Trophoblast cell (in vitro differentiated cells and primary cell): ENCODE measurements around the gene MYO1E.
A peak's percentile ranks its signal among the peaks of the same experiment; 100 is the strongest.

Experiments
- DNase-seq, 2 donors: peaks; one replicate each; pipeline ENCODE4 v3.0.0-alpha.2; 2016
- H2AFZ ChIP-seq: 2 replicates; pipeline ENCODE4 v1.6.1; 2013; ENCODE audit warnings: low read length, moderate library complexity, mild to moderate bottlenecking; ENCODE audit not compliant: insufficient read depth, poor library complexity
- H2AK5ac ChIP-seq: 2 replicates; pipeline ENCODE4 v1.6.1; 2013; ENCODE audit warnings: mild to moderate bottlenecking, low read length
- H2BK120ac ChIP-seq: 2 replicates; pipeline ENCODE4 v1.6.1; 2013; ENCODE audit warnings: low read length, mild to moderate bottlenecking, moderate library complexity; ENCODE audit not compliant: insufficient read depth, poor library complexity
- H2BK12ac ChIP-seq: 2 replicates; pipeline ENCODE4 v1.6.1; 2013; ENCODE audit warnings: mild to moderate bottlenecking, low read length, moderate library complexity
- H2BK5ac ChIP-seq: 2 replicates; pipeline ENCODE4 v1.6.1; 2013; ENCODE audit warnings: low read length, low read depth, moderate library complexity, mild to moderate bottlenecking; ENCODE audit not compliant: poor library complexity
- H3K14ac ChIP-seq: 2 replicates; pipeline ENCODE4 v1.6.1; 2013; ENCODE audit warnings: mild to moderate bottlenecking, low read length
- H3K18ac ChIP-seq: 2 replicates; pipeline ENCODE4 v1.6.1; 2013; ENCODE audit warnings: mild to moderate bottlenecking, low read length
- H3K23ac ChIP-seq: 2 replicates; pipeline ENCODE4 v1.6.1; 2013; ENCODE audit warnings: low read length
- H3K27ac ChIP-seq: 2 replicates; pipeline ENCODE4 v1.5.1; 2013; ENCODE audit warnings: low read depth, mild to moderate bottlenecking, inconsistent platforms, low read length, moderate library complexity
- H3K27me3 ChIP-seq: 2 replicates; pipeline ENCODE4 v1.6.1; 2013; ENCODE audit warnings: inconsistent platforms, mild to moderate bottlenecking, low read length, moderate library complexity; ENCODE audit not compliant: insufficient read depth
- H3K36me3 ChIP-seq, 2 experiments: 1 replicate in 1 of 2; 2 replicates in 1 of 2; pipeline ENCODE4 v1.6.1; 2013; ENCODE audit warnings: low read length in 2 of 2, mild to moderate bottlenecking in 2 of 2, moderate library complexity in 1 of 2; ENCODE audit not compliant: insufficient read depth in 2 of 2, control insufficient read depth in 1 of 2
- H3K4ac ChIP-seq: 2 replicates; pipeline ENCODE4 v1.6.1; 2013; ENCODE audit warnings: low read depth, mild to moderate bottlenecking, low read length, moderate library complexity
- H3K4me1 ChIP-seq, 2 experiments: 1 replicate in 1 of 2; 2 replicates in 1 of 2; pipeline ENCODE4 v1.6.1; 2013; ENCODE audit warnings: low read length in 2 of 2, mild to moderate bottlenecking in 2 of 2, moderate library complexity in 1 of 2; ENCODE audit not compliant: insufficient read depth in 2 of 2, control insufficient read depth in 1 of 2
- H3K4me2 ChIP-seq: 2 replicates; pipeline ENCODE4 v1.6.1; 2013; ENCODE audit warnings: inconsistent platforms, mild to moderate bottlenecking, low read length, moderate library complexity
- H3K4me3 ChIP-seq: 2 replicates; pipeline ENCODE4 v1.5.1; 2013; ENCODE audit warnings: mild to moderate bottlenecking, low read depth, low read length, inconsistent platforms
- H3K79me1 ChIP-seq: one replicate; pipeline ENCODE4 v1.6.1; 2013; ENCODE audit warnings: low read length
- H3K79me2 ChIP-seq: 2 replicates; pipeline ENCODE4 v1.6.1; 2013; ENCODE audit warnings: low read length, mild to moderate bottlenecking; ENCODE audit not compliant: control insufficient read depth, insufficient read depth, poor library complexity
- H3K9ac ChIP-seq: 2 replicates; pipeline ENCODE4 v1.6.1; 2013; ENCODE audit warnings: mild to moderate bottlenecking, low read length
- H3K9me3 ChIP-seq: 2 replicates; pipeline ENCODE4 v1.6.1; 2013; ENCODE audit warnings: low read depth, mild to moderate bottlenecking, control low read depth, inconsistent platforms, low read length; ENCODE audit not compliant: insufficient read depth
- H4K12ac ChIP-seq: 2 replicates; pipeline ENCODE4 v1.6.1; 2013; ENCODE audit warnings: low read depth, mild to moderate bottlenecking, low read length, moderate library complexity
- H4K8ac ChIP-seq: 2 replicates; pipeline ENCODE4 v1.6.1; 2013; ENCODE audit warnings: low read depth, mild to moderate bottlenecking, low read length, moderate library complexity
- H4K91ac ChIP-seq: one replicate; pipeline ENCODE4 v1.6.1; 2013; ENCODE audit warnings: low read depth, mild to moderate bottlenecking, low read length, moderate library complexity
- WGBS: extraction: QIAGEN DNeasy Blood & Tissue Kit; methylation state at CpG from one replicate; pipeline ENCODE4 v1.1.7; 2013; ENCODE audit warnings: missing lambda C conversion rate; ENCODE audit not compliant: insufficient read length, insufficient coverage; ENCODE audit errors: extremely low coverage; 5-methylcytosine and 5-hydroxymethylcytosine counted together

The MYO1E gene

DNA sequence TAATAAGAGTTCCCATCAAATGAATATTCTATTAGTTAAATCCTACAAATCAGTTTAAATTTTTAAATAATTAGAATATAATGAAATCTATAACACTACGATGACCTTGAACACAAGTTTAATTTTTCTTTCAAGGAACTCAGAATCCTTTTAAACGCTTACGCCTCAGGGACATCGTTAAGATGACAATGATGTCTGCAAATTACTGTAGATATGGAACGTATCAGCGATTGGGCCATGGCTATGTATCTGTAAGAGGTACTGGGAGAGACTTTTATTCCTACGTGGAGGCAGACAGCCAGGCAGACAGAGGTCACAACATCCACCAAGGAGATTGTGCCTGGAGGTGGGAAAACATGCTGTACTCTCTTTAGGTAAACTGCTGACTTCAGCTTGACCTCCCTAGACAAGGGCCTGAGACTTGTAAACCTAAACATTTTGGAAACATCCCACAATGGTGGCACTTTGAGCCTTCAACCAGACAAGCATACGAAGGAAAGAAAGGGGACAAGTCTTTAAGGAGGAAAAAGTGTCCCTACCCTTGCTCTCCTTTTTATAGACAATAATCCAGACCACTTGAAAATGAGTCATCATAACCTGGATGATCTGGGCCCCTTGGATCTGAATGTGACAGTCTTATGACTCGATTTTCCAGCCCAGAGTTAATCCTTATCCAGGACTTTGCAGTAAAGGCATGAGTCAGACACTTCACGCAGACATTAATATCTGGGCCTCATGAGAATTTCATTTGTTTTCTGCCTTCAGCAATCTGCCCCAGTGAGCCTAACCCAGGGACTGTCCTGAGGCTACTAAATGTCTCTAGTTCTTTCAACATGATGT, 172.8 kb downstream of the MYO1E start:
- Histone ChIP-seq H4K91ac (no peak overlapping the region), H2BK120ac (no peak overlapping the region), H2AFZ (no peak overlapping the region), H3K18ac (no peak overlapping the region), H3K36me3 (peaks cover 13 to 21% of the 10 kb centered on the region in 2 experiments), H3K9ac (no peak overlapping the region), H3K79me2 (no peaks in the 10 kb centered on the region), H2BK12ac (no peak overlapping the region), H3K9me3 (no peaks in the 10 kb centered on the region), H3K4me2 (no peak overlapping the region), H4K8ac (no peak overlapping the region), H3K27me3 (no peaks in the 10 kb centered on the region), H3K23ac (no peak overlapping the region), H3K27ac (peak overlapping the region; percentile 2), H3K14ac (no peak overlapping the region), H3K4ac (no peak overlapping the region), H3K4me1 (peaks cover 0 to 8% of the 10 kb centered on the region in 2 experiments), H2AK5ac (no peak overlapping the region), H3K4me3 (no peak overlapping the region), H2BK5ac (no peak overlapping the region), H3K79me1 (no peaks in the 10 kb centered on the region), H4K12ac (no peak overlapping the region)
- WGBS, result no CpG with 5 or more reads among the region's 10 CpGs
- DNase-seq, result peak; percentile 72 to 87

DNA sequence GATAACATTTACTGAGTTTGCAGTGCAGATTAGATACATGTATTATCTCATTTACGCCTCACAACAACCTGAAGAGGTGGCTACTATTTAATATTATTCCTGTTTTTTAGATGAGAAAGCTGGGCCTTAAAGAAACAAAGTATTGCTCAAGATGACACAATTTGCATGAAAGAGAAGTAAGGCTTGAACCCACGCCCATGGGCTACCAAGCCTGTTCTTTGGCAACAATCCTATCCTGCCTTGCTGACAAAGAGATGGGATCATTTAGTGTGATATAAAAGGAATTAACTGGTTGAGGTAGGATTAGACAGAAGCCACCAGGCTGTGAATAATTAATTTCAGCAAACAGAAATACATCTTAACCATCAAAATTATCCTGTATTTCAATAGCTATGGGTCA, 175.2 kb downstream of the MYO1E start:
- H3K4me1 ChIP-seq, result peaks cover 0 to 8% of the 10 kb centered on the region in 2 experiments
- H4K91ac ChIP-seq, result no peak overlapping the region
- no peak overlapping the region for H2BK12ac ChIP-seq
- H4K8ac ChIP-seq, result no peak overlapping the region
- H3K27ac ChIP-seq, result no peak overlapping the region
- H3K79me1 ChIP-seq, result no peaks in the 10 kb centered on the region
- H3K79me2 ChIP-seq, result no peaks in the 10 kb centered on the region
- no peak overlapping the region for H3K4me2 ChIP-seq
- no peak for DNase-seq
- no peak overlapping the region for H3K9ac ChIP-seq
- no peak overlapping the region for H3K23ac ChIP-seq
- H3K14ac ChIP-seq, result no peak overlapping the region
- no peak overlapping the region for H4K12ac ChIP-seq
- no CpG with 5 or more reads among the region's 2 CpGs for WGBS
- H3K18ac ChIP-seq, result no peak overlapping the region
- no peak overlapping the region for H2BK120ac ChIP-seq
- H2BK5ac ChIP-seq, result no peak overlapping the region
- H2AK5ac ChIP-seq, result no peak overlapping the region
- peaks cover 8 to 25% of the 10 kb centered on the region in 2 experiments for H3K36me3 ChIP-seq
- no peaks in the 10 kb centered on the region for H3K27me3 ChIP-seq
- H3K4me3 ChIP-seq, result no peak overlapping the region
- H2AFZ ChIP-seq, result no peak overlapping the region
- H3K4ac ChIP-seq, result no peak overlapping the region
- H3K9me3 ChIP-seq, result no peaks in the 10 kb centered on the region

DNA sequence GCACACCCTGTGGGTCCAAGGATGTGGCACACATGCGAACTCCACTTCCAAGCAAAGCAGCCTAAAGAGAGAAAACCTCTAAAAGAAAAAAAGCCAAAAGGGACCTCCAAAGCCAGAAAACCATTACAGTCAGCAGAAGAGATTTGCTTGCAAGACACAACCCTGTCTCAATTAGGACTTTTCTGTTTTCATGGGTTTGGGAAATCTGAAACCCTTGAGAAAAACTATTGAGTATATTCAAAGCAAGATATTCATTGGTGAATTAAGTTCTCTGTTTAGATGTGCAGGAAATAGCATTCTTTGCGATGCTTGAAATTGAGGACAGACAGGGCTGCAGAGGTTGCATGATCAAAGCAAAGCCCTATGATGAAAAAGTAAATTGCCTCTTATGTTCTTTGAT, 176.3 kb downstream of the MYO1E start:
- Histone ChIP-seq H3K9ac (no peak overlapping the region), H3K18ac (no peak overlapping the region), H3K36me3 (peaks cover 7 to 21% of the 10 kb centered on the region in 2 experiments), H3K79me1 (no peaks in the 10 kb centered on the region), H3K79me2 (no peaks in the 10 kb centered on the region), H2BK120ac (no peak overlapping the region), H2BK5ac (no peak overlapping the region), H4K8ac (no peak overlapping the region), H3K4me1 (peaks cover 0 to 8% of the 10 kb centered on the region in 2 experiments), H3K9me3 (no peaks in the 10 kb centered on the region), H2BK12ac (no peak overlapping the region), H3K23ac (no peak overlapping the region), H3K4me2 (no peak overlapping the region), H3K14ac (no peak overlapping the region), H3K4me3 (no peak overlapping the region), H3K27me3 (no peaks in the 10 kb centered on the region), H4K91ac (no peak overlapping the region), H2AFZ (no peak overlapping the region), H3K4ac (no peak overlapping the region), H4K12ac (no peak overlapping the region), H3K27ac (no peak overlapping the region), H2AK5ac (no peak overlapping the region)
- WGBS, result no CpG with 5 or more reads among the region's 2 CpGs
- no peak for DNase-seq

DNA sequence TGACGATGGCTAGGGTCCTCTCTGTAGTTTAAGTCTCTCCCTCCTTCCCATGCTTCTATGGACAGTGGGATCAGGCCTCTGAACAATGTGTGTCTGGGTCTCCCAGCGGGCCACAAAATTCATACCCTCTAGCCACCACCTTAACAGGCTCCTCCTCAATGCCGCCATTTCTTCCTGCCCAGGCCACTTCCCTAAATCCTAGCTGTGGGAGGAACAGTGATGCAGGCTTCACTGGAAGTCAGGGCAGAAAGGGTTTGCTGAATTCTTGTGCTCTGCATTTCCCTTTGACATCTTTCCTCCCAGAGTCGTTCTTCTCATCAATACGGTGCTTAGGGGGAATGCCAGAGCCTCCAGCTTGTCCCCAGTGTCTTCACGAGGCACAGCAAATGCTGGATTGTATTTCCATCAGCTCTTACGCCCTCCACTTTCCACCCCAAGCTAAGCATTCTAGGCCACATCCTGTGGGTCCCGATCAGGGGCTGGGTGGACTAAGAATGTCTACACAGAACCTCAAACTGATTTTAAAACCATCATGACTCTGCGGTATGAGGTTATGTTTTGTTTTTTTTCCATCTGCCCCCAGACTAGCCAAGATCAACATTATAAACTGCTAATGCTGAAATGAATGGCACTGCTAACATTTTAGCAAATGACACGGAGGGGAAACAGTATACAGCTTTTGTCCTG, 177.9 kb downstream of the MYO1E start:
- H3K4ac ChIP-seq, result no peak overlapping the region
- H3K79me1 ChIP-seq, result no peaks in the 10 kb centered on the region
- no peaks in the 10 kb centered on the region for H3K9me3 ChIP-seq
- H3K14ac ChIP-seq, result no peak overlapping the region
- no peaks in the 10 kb centered on the region for H3K79me2 ChIP-seq
- H3K4me3 ChIP-seq, result no peak overlapping the region
- H2BK12ac ChIP-seq, result no peak overlapping the region
- no peak overlapping the region for H2AFZ ChIP-seq
- no peak for DNase-seq
- H3K4me2 ChIP-seq, result no peak overlapping the region
- no peak overlapping the region for H3K27ac ChIP-seq
- H4K91ac ChIP-seq, result no peak overlapping the region
- peaks cover 0 to 2% of the 10 kb centered on the region in 2 experiments for H3K4me1 ChIP-seq
- peaks cover 7 to 21% of the 10 kb centered on the region in 2 experiments for H3K36me3 ChIP-seq
- no peak overlapping the region for H3K23ac ChIP-seq
- H4K12ac ChIP-seq, result no peak overlapping the region
- no peaks in the 10 kb centered on the region for H3K27me3 ChIP-seq
- no peak overlapping the region for H2AK5ac ChIP-seq
- H4K8ac ChIP-seq, result no peak overlapping the region
- no peak overlapping the region for H2BK120ac ChIP-seq
- WGBS, result no CpG with 5 or more reads among the region's 10 CpGs
- H3K9ac ChIP-seq, result no peak overlapping the region
- no peak overlapping the region for H3K18ac ChIP-seq
- no peak overlapping the region for H2BK5ac ChIP-seq
